ENCODE results near the gene EXOC6B.

The EXOC6B gene

DNA sequence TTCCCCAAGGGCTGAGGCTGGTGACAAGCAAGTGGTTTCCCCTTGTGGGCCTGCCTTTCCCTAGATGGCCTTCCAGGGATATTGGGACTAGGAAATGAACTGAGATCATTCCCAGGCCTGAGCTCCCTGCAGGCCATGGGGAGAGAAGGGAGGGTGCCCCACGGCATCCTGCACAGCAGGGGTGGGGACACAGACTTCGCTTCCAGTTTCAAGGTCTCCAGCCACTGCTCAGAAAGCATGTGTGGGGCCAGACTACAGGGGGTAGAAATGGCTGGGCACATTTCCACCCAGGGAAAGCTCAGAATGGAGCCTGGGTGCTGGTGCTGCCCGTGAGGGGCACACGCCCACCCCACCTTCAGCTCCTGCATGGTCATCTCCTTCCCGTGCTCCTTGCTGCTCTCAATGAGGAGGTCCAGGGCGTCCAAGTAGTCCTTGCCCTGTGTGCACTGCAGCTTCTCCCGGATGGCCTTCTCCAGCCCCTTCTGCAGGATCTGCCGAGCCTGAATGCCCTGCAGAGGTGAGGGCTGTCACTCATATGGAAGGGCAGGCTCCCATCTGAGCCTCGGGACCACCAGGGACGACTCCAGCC, 691.3 kb downstream of the EXOC6B start:
- Histone ChIP-seq H3K4me2 (ENCODE audit: low read depth, low read length) (no peak overlapping the region), H3F3A (ENCODE audit: insufficient read depth, low read length) (no peaks in the 10 kb centered on the region), H3K9me3 (replicated peaks; ENCODE audit: insufficient read depth, low read length) (no peaks in the 10 kb centered on the region), H3K9me2 (replicated peaks; ENCODE audit: insufficient read depth, low read length) (no peaks in the 10 kb centered on the region), H3K27me3 (replicated peaks; ENCODE audit: insufficient read depth, low read length) (no peaks in the 10 kb centered on the region), H2AFZ (ENCODE audit: low read length) (no peak overlapping the region), H3K36me3 (replicated peaks; ENCODE audit: insufficient read depth, low read length) (no peaks in the 10 kb centered on the region), H3K4me3 (ENCODE audit: low read length) (no peak overlapping the region), H3K4me1 (ENCODE audit: low read length) (no peaks in the 10 kb centered on the region), H3K79me2 (ENCODE audit: low read length) (no peaks in the 10 kb centered on the region), H3K9ac (ENCODE audit: low read length) (no peak overlapping the region), H3K27ac (ENCODE audit: low read length) (no peak overlapping the region), H4K20me1 (ENCODE audit: insufficient read depth, low read length) (no peaks in the 10 kb centered on the region)
- no peak for DNase-seq
- TF ChIP-seq, protein P1, sequence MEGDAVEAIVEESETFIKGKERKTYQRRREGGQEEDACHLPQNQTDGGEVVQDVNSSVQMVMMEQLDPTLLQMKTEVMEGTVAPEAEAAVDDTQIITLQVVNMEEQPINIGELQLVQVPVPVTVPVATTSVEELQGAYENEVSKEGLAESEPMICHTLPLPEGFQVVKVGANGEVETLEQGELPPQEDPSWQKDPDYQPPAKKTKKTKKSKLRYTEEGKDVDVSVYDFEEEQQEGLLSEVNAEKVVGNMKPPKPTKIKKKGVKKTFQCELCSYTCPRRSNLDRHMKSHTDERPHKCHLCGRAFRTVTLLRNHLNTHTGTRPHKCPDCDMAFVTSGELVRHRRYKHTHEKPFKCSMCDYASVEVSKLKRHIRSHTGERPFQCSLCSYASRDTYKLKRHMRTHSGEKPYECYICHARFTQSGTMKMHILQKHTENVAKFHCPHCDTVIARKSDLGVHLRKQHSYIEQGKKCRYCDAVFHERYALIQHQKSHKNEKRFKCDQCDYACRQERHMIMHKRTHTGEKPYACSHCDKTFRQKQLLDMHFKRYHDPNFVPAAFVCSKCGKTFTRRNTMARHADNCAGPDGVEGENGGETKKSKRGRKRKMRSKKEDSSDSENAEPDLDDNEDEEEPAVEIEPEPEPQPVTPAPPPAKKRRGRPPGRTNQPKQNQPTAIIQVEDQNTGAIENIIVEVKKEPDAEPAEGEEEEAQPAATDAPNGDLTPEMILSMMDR (IDR thresholded peaks at IDR 0.05; ENCODE audit: low read length), result no peak
- no peak for TF ChIP-seq EZH2phosphoT487 (IDR thresholded peaks at IDR 0.05; ENCODE audit: low read length)
- no peak for TF ChIP-seq EZH2 (optimal IDR thresholded peaks at IDR 0.05; ENCODE audit: low read depth, low read length)

DNA sequence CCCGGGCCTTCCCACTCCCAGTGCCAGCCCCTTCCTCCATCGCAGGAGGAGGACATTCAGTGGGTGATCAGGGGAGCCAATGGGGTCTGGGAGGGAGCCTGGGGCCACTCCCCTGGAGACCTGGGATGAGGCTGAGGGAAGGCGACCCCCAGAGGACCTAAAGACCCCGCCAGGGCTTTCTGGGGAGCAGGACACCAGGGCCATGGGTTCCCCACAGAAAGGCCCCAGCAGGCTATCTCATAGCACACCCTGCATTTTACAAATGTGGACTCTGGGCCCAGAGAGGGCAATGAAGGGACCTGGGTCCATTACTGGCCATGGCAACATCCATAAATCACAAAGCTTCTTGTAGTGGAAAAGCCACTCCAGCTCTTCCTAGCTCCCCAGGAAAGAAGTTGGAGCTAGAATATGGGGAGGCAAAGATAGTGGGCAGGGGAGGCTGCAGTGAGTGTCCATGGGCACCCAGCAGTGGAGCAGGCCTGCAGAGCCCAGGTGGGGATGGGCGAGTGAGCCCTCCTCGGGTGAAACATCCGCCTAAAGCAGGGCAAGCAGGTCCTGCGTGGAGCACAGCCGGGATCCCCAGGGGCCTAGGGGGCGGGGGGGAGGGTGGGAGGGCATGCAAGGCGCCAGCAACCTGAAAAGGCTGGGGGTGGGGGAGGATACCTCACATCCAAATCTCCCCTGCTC, 692.0 kb downstream of the EXOC6B start:
- H3K36me3 ChIP-seq (replicated peaks; ENCODE audit: insufficient read depth, low read length), result no peaks in the 10 kb centered on the region
- H3K4me2 ChIP-seq (ENCODE audit: low read depth, low read length), result no peak overlapping the region
- no peak overlapping the region for H2AFZ ChIP-seq (ENCODE audit: low read length)
- no peaks in the 10 kb centered on the region for H3K27me3 ChIP-seq (replicated peaks; ENCODE audit: insufficient read depth, low read length)
- no peaks in the 10 kb centered on the region for H4K20me1 ChIP-seq (ENCODE audit: insufficient read depth, low read length)
- no peaks in the 10 kb centered on the region for H3K9me2 ChIP-seq (replicated peaks; ENCODE audit: insufficient read depth, low read length)
- no peak overlapping the region for H3K9ac ChIP-seq (ENCODE audit: low read length)
- H3F3A ChIP-seq (ENCODE audit: insufficient read depth, low read length), result no peaks in the 10 kb centered on the region
- no peak overlapping the region for H3K4me3 ChIP-seq (ENCODE audit: low read length)
- DNase-seq, result no peak
- H3K27ac ChIP-seq (ENCODE audit: low read length), result no peak overlapping the region
- no peak for TF ChIP-seq EZH2 (optimal IDR thresholded peaks at IDR 0.05; ENCODE audit: low read depth, low read length)
- TF ChIP-seq, protein P1 (IDR thresholded peaks at IDR 0.05; ENCODE audit: low read length), result no peak
- TF ChIP-seq EZH2phosphoT487 (IDR thresholded peaks at IDR 0.05; ENCODE audit: low read length), result no peak
- H3K4me1 ChIP-seq (ENCODE audit: low read length), result no peaks in the 10 kb centered on the region
- no peaks in the 10 kb centered on the region for H3K79me2 ChIP-seq (ENCODE audit: low read length)
- no peaks in the 10 kb centered on the region for H3K9me3 ChIP-seq (replicated peaks; ENCODE audit: insufficient read depth, low read length)

DNA sequence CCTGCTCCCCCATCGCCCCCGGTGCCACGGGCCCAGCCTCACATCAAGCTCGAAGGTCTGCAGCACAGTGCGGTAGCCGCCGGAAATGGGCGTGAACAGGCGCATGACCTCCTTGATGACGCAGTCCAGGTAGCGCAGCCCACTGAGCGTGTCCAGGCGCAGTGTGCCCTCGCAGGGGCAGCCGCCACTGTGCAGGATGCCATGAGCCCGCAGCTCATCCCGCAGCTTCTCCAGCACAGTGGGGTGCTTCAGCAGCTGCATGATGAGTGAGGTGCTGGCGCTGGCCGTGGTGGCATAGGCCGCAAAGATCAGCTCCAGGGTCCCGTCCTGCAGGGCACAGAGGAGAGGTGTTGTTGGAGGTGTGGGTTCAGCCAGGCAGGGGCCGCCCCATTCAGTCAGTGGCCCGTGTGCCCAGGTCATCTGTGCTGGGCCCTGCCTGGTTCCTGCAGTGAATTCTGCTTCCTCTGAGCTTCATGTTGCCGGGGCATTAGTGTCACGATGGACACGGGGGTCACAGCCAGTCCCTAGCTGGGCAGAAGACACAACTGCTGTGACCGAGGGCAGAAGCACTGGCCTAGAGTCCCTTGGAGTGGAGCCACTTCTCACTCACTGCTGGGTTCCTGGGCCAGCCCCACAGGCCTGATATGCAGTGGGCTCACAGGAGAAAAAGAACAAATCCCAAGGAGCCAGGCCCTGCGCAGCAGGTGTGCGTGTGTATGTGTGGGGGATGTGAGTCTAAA, 692.7 kb downstream of the EXOC6B start:
- H2AFZ ChIP-seq (ENCODE audit: low read length), result no peak overlapping the region
- no peak overlapping the region for H3K9ac ChIP-seq (ENCODE audit: low read length)
- H3F3A ChIP-seq (ENCODE audit: insufficient read depth, low read length), result no peaks in the 10 kb centered on the region
- TF ChIP-seq EZH2 (optimal IDR thresholded peaks at IDR 0.05; ENCODE audit: low read depth, low read length), result no peak
- TF ChIP-seq, protein P1 (IDR thresholded peaks at IDR 0.05; ENCODE audit: low read length), result no peak
- no peak for TF ChIP-seq EZH2phosphoT487 (IDR thresholded peaks at IDR 0.05; ENCODE audit: low read length)
- no peaks in the 10 kb centered on the region for H4K20me1 ChIP-seq (ENCODE audit: insufficient read depth, low read length)
- H3K27ac ChIP-seq (ENCODE audit: low read length), result no peak overlapping the region
- no peaks in the 10 kb centered on the region for H3K27me3 ChIP-seq (replicated peaks; ENCODE audit: insufficient read depth, low read length)
- DNase-seq, result no peak
- no peaks in the 10 kb centered on the region for H3K4me1 ChIP-seq (ENCODE audit: low read length)
- H3K4me2 ChIP-seq (ENCODE audit: low read depth, low read length), result no peak overlapping the region
- H3K9me2 ChIP-seq (replicated peaks; ENCODE audit: insufficient read depth, low read length), result no peaks in the 10 kb centered on the region
- H3K9me3 ChIP-seq (replicated peaks; ENCODE audit: insufficient read depth, low read length), result no peaks in the 10 kb centered on the region
- H3K79me2 ChIP-seq (ENCODE audit: low read length), result no peaks in the 10 kb centered on the region
- no peak overlapping the region for H3K4me3 ChIP-seq (ENCODE audit: low read length)
- no peaks in the 10 kb centered on the region for H3K36me3 ChIP-seq (replicated peaks; ENCODE audit: insufficient read depth, low read length)

All from MM.1S (cell line).